Measurements from ENCODE around the gene BFSP2. TPM values are rescaled to one million over a fixed set of nuclear protein-coding genes. Genes with fewer than 3 reads are reported as not detected.

BFSP2 gene
- total RNA-seq, 4 donors from 2014 or later: not detected

- TF ChIP-seq, protein P1, sequence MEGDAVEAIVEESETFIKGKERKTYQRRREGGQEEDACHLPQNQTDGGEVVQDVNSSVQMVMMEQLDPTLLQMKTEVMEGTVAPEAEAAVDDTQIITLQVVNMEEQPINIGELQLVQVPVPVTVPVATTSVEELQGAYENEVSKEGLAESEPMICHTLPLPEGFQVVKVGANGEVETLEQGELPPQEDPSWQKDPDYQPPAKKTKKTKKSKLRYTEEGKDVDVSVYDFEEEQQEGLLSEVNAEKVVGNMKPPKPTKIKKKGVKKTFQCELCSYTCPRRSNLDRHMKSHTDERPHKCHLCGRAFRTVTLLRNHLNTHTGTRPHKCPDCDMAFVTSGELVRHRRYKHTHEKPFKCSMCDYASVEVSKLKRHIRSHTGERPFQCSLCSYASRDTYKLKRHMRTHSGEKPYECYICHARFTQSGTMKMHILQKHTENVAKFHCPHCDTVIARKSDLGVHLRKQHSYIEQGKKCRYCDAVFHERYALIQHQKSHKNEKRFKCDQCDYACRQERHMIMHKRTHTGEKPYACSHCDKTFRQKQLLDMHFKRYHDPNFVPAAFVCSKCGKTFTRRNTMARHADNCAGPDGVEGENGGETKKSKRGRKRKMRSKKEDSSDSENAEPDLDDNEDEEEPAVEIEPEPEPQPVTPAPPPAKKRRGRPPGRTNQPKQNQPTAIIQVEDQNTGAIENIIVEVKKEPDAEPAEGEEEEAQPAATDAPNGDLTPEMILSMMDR (IDR thresholded peaks at IDR 0.05; ENCODE audit: low read depth): no peak
Observed at GRCh38 chr3:133440652-133441051, 40.8 kb downstream of the BFSP2 start.

DNA sequence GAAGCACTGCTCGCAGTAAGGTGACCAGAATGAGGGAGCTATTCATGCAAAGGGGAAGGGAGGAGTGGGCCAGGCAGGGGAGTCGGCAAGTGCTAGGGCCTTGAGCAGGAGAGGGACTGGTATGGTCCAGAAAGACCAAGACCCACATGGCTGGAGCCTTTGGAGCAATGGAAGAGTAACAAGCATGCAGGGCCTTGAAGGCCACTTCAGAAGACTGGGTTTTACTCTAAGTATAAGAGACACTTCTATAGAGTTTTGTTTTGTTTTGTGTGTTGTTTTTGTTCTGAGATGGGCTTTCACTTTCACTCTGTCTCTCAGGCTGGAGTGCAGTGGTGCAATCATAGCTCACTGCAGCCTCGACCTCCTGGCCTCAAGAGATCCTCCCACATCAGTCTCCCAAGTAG is 42.0 kb downstream of the BFSP2 start:
- TF ChIP-seq, protein P1 (IDR thresholded peaks at IDR 0.05; ENCODE audit: low read depth): no peak

- TF ChIP-seq, protein P1 (IDR thresholded peaks at IDR 0.05; ENCODE audit: low read depth): no peak
Observed at GRCh38 chr3:133442518-133442917, 42.7 kb downstream of the BFSP2 start.

DNA sequence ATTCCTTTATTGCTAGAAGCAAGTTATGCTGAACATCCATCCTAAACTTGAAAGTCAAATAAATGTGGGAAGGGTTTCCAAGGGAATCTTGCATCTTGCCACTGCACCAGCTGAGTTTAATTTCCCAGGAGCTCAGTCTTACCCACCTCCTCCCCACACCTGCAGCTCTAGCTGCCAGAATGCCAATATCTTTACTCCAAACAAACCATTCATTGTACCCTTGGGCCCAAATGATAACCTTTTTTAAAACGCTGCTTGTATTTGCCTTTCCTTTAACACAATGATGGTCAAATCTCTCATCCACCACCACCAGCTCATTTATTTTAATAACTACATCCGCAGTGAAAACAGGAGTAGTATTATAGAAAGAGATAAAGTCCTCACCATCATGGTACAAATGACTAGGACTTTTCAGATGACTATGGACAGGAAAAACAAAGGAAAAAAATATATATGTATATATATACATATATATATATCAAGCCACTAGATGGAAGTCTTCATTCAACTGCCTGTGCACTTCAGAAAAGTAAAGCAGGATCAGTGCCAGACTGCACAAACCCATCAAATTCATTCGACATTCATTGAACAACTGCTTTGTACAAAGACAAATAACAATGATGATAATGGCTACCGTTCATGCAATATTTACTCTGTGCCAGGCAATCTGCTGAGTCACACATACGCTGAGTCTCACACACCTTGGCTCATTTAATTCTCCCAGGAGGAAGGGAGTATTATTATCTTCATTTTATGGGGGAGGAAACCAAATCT is 44.0 kb downstream of the BFSP2 start:
- TF ChIP-seq, protein P1 (IDR thresholded peaks at IDR 0.05; ENCODE audit: low read depth): no peak

- TF ChIP-seq, protein P1 (IDR thresholded peaks at IDR 0.05; ENCODE audit: low read depth): no peak
Observed at GRCh38 chr3:133444423-133444774, 44.5 kb downstream of the BFSP2 start.

DNA sequence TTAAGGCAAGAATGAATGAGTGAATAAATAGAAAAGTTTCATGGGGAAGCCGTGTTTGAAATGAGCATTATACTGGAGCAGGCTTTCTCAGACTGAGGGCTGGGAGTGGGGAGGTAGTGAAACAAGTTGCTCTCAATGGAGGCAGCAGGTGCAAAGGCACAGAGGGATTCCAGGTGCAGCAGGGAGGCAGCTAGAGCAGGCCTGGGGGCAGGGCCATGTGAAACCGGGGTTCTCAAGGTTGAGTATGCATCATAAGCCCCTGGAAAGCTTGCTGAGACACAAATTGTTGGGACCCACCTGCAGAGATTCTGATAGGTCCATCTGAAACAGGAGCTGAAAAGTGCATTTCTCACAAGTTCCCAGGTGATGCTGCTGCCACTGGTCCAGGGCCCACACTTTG is 45.3 kb downstream of the BFSP2 start:
- TF ChIP-seq, protein P1 (IDR thresholded peaks at IDR 0.05; ENCODE audit: low read depth): no peak

- TF ChIP-seq, protein P1 (IDR thresholded peaks at IDR 0.05; ENCODE audit: low read depth): no peak
Observed at GRCh38 chr3:133447750-133448477, 48.1 kb downstream of the BFSP2 start.

Data from subcutaneous adipose tissue (tissue), 4 donors.